GM10266 (cell line): Measurements from ENCODE around the gene BDKRB2.

Source experiments
- DNase-seq: peaks from one replicate; pipeline ENCODE4 v3.0.0; 2012; ENCODE audit errors: extremely low spot score
- CTCF ChIP-seq: IDR thresholded peaks from 2 replicates; pipeline ENCODE4 v1.5.1; 2012; ENCODE audit warnings: mild to moderate bottlenecking, low read depth; ENCODE audit not compliant: control insufficient read depth, insufficient read depth; ENCODE audit errors: missing control alignments

The BDKRB2 gene

GRCh38 chr14:96261053-96261452 is 56.4 kb downstream of the BDKRB2 start:
- DNase-seq, result no peak
- TF ChIP-seq CTCF, result no peak

- no peak for TF ChIP-seq CTCF
Observed at GRCh38 chr14:96261772-96262655, 57.4 kb downstream of the BDKRB2 start.

GRCh38 chr14:96263347-96264199 is 58.9 kb downstream of the BDKRB2 start:
- no peak for TF ChIP-seq CTCF
- DNase-seq, result no peak

More at GRCh38 chr14:96261772-96262655, 57.4 kb downstream of the BDKRB2 start:
- no peak for DNase-seq

GRCh38 chr14:96264200-96264553 is 59.5 kb downstream of the BDKRB2 start:
- no peak for DNase-seq
- TF ChIP-seq CTCF, result no peak

GRCh38 chr14:96264853-96265252 is 60.2 kb downstream of the BDKRB2 start:
- TF ChIP-seq CTCF, result peak; percentile 14
- no peak for DNase-seq

- no peak for DNase-seq
- TF ChIP-seq CTCF, result no peak
Observed at GRCh38 chr14:96265383-96266095, 60.9 kb downstream of the BDKRB2 start.
